ENCODE data around the gene KLF12.

Gene KLF12

DNA sequence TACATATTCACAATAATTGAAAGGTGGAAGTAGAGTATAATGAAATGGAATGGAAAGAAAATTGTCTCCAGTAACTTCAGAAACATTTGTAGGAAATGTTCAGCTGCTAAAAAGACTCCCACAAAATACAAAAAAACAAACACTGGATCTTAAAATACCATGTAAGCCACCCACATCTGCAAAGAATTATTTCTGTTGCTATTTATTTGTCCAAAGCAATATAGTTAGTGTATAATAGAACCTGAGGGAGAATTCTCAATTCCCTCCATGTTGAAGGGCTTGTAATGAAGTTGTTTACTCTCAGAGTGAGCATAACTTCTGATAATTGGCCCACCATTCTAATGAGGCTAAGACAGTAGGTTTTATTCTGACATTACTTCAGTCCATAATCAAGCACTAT is 37.4 kb upstream of the KLF12 start:
- Histone ChIP-seq H3K4me3 (IDR thresholded peaks at IDR 0.05; ENCODE audit: insufficient read depth, low read depth, low read length) (no peak overlapping the region), H3K27me3 (ENCODE audit: insufficient read depth, low read depth) (no peaks in the 10 kb centered on the region), H2AFZ (ENCODE audit: low read depth) (no peak overlapping the region), H3K36me3 (ENCODE audit: insufficient read depth) (no peaks in the 10 kb centered on the region), H3K79me2 (ENCODE audit: insufficient read depth, low read depth) (no peaks in the 10 kb centered on the region), H3K4me1 (ENCODE audit: low read depth, poor library complexity, severe bottlenecking) (no peaks in the 10 kb centered on the region), H3K4me2 (no peak overlapping the region), H3K9ac (no peak overlapping the region), H4K20me1 (ENCODE audit: insufficient read depth) (no peaks in the 10 kb centered on the region), H3K27ac (no peak overlapping the region)
- TF ChIP-seq, protein P1, sequence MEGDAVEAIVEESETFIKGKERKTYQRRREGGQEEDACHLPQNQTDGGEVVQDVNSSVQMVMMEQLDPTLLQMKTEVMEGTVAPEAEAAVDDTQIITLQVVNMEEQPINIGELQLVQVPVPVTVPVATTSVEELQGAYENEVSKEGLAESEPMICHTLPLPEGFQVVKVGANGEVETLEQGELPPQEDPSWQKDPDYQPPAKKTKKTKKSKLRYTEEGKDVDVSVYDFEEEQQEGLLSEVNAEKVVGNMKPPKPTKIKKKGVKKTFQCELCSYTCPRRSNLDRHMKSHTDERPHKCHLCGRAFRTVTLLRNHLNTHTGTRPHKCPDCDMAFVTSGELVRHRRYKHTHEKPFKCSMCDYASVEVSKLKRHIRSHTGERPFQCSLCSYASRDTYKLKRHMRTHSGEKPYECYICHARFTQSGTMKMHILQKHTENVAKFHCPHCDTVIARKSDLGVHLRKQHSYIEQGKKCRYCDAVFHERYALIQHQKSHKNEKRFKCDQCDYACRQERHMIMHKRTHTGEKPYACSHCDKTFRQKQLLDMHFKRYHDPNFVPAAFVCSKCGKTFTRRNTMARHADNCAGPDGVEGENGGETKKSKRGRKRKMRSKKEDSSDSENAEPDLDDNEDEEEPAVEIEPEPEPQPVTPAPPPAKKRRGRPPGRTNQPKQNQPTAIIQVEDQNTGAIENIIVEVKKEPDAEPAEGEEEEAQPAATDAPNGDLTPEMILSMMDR (conservative IDR thresholded peaks at IDR 0.05; ENCODE audit: low read depth, low read length) = no peak

DNA sequence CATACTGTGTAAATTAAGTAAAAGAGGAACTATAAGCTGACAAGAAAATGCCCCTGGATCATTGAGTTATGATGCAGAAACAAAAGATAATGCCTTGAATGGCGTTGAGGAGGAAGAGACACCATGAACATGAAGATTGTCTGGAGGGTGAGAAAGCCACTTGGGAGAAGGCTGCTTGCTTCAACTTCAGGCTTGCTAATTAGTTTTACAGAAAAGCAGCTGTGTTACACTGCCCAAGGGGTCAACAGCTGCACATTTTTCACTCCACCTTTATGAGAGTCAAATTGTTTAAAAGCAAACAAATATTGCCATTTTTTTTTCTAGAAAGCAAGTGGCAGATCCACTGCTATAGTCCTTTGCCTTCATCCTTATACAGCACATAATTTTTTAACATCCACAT is 35.5 kb upstream of the KLF12 start:
- H3K4me1 ChIP-seq (ENCODE audit: low read depth, poor library complexity, severe bottlenecking) = no peaks in the 10 kb centered on the region
- no peaks in the 10 kb centered on the region for H4K20me1 ChIP-seq (ENCODE audit: insufficient read depth)
- no peak overlapping the region for H3K9ac ChIP-seq
- no peak overlapping the region for H2AFZ ChIP-seq (ENCODE audit: low read depth)
- no peaks in the 10 kb centered on the region for H3K27me3 ChIP-seq (ENCODE audit: insufficient read depth, low read depth)
- H3K36me3 ChIP-seq (ENCODE audit: insufficient read depth) = no peaks in the 10 kb centered on the region
- no peaks in the 10 kb centered on the region for H3K79me2 ChIP-seq (ENCODE audit: insufficient read depth, low read depth)
- H3K4me3 ChIP-seq (IDR thresholded peaks at IDR 0.05; ENCODE audit: insufficient read depth, low read depth, low read length) = no peak overlapping the region
- no peak overlapping the region for H3K27ac ChIP-seq
- H3K4me2 ChIP-seq = no peak overlapping the region
- TF ChIP-seq, protein P1 (conservative IDR thresholded peaks at IDR 0.05; ENCODE audit: low read depth, low read length) = no peak

DNA sequence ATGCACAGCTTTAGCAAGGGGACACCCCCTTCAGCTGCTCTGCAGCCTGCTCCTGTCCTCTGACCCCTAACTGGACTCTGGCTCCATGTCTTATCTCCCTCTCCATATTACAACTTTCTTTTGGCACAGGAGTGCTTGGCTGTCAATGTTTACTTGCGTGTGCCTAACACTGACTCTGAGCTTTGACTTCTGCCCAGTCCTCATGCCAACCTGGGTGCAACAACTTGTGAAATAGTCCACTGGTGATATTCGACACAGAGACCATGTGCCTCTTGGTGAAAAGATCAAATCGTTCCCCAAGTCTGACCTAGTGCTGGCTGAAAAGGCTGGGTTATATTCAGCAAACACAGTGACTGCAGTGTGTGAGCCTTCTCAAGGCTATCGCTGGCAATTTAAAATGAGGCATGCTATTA is 34.1 kb upstream of the KLF12 start:
- Histone ChIP-seq H4K20me1 (ENCODE audit: insufficient read depth) (no peaks in the 10 kb centered on the region), H3K4me3 (IDR thresholded peaks at IDR 0.05; ENCODE audit: insufficient read depth, low read depth, low read length) (no peak overlapping the region), H3K36me3 (ENCODE audit: insufficient read depth) (no peaks in the 10 kb centered on the region), H3K4me1 (ENCODE audit: low read depth, poor library complexity, severe bottlenecking) (no peaks in the 10 kb centered on the region), H3K9ac (no peak overlapping the region), H3K27ac (no peak overlapping the region), H3K79me2 (ENCODE audit: insufficient read depth, low read depth) (no peaks in the 10 kb centered on the region), H3K4me2 (no peak overlapping the region), H3K27me3 (ENCODE audit: insufficient read depth, low read depth) (no peaks in the 10 kb centered on the region), H2AFZ (ENCODE audit: low read depth) (no peak overlapping the region)
- TF ChIP-seq, protein P1 (conservative IDR thresholded peaks at IDR 0.05; ENCODE audit: low read depth, low read length) = no peak

DNA sequence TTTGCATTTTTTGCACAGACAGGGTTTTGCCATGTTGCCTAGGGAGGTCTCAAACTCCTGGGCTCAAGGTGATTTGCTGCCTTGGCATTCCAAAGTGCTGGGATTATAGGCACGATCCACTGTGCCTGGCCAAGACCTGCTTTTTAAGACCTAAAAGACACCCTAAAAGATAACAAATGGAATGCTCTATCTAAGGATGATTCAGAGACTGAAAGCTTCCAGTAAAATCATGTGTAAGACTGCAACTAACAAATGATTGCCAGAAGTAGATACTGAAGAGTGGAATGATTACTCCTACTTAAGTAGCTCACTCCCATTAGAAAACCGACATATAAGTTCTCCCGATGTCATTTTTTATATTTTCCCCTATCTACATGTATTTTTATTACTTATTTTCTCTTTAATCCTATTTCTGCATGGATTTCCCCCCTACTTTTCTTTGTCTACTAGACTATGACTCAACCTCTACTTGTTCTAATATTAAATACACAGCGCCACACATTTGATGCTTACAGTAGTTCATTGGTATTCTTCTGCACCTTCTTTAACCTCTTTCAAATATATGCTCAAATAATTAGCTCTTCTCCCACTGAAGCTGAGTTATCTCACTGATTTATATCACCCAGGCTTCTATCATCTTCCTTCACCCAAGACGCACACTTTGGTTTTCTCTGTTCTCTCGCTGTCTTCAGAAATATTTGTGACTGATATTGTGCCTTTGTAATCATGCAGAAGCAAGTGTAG is 32.2 kb upstream of the KLF12 start:
- no peaks in the 10 kb centered on the region for H3K27me3 ChIP-seq (ENCODE audit: insufficient read depth, low read depth)
- no peaks in the 10 kb centered on the region for H3K79me2 ChIP-seq (ENCODE audit: insufficient read depth, low read depth)
- no peak overlapping the region for H3K4me2 ChIP-seq
- H3K36me3 ChIP-seq (ENCODE audit: insufficient read depth) = no peaks in the 10 kb centered on the region
- no peaks in the 10 kb centered on the region for H3K4me1 ChIP-seq (ENCODE audit: low read depth, poor library complexity, severe bottlenecking)
- TF ChIP-seq, protein P1 (conservative IDR thresholded peaks at IDR 0.05; ENCODE audit: low read depth, low read length) = no peak
- no peak overlapping the region for H3K9ac ChIP-seq
- H3K27ac ChIP-seq = no peak overlapping the region
- H2AFZ ChIP-seq (ENCODE audit: low read depth) = no peak overlapping the region
- no peak overlapping the region for H3K4me3 ChIP-seq (IDR thresholded peaks at IDR 0.05; ENCODE audit: insufficient read depth, low read depth, low read length)
- H4K20me1 ChIP-seq (ENCODE audit: insufficient read depth) = no peaks in the 10 kb centered on the region
